ENCODE measurements around the gene PRDM15.
"Not testable (repeated sequence)": the region's sequence is repeated elsewhere in the genome, so short reads cannot be mapped to it uniquely, and the experiment has no call there.

The PRDM15 gene

GRCh38 chr21:41802198-41802584 lies 77.0 kb downstream of the PRDM15 start:
- no peaks in the 10 kb centered on the region for H3K4me1 ChIP-seq (ENCODE audit: control insufficient read depth, low read depth, low read length)
- no peak overlapping the region for H3K27ac ChIP-seq (ENCODE audit: low read length)
- H3K27me3 ChIP-seq (ENCODE audit: control insufficient read depth, insufficient read depth, low read length): no peaks in the 10 kb centered on the region
- no peak overlapping the region for H3K9ac ChIP-seq (ENCODE audit: low read length)
- peaks cover 10% of the 10 kb centered on the region for H3K36me3 ChIP-seq (ENCODE audit: control insufficient read depth, low read depth, low read length)
- no peaks in the 10 kb centered on the region for H3K9me3 ChIP-seq (ENCODE audit: control insufficient read depth, low read depth, low read length)
- H3K4me3 ChIP-seq (ENCODE audit: low read length): no peak overlapping the region

- no peak overlapping the region for H3K4me3 ChIP-seq (ENCODE audit: low read length)
- H3K9me3 ChIP-seq (ENCODE audit: control insufficient read depth, low read depth, low read length): no peaks in the 10 kb centered on the region
- no peaks in the 10 kb centered on the region for H3K27me3 ChIP-seq (ENCODE audit: control insufficient read depth, insufficient read depth, low read length)
- no peak overlapping the region for H3K9ac ChIP-seq (ENCODE audit: low read length)
- H3K4me1 ChIP-seq (ENCODE audit: control insufficient read depth, low read depth, low read length): no peaks in the 10 kb centered on the region
- H3K36me3 ChIP-seq (ENCODE audit: control insufficient read depth, low read depth, low read length): peaks cover 10% of the 10 kb centered on the region
- no peak overlapping the region for H3K27ac ChIP-seq (ENCODE audit: low read length)
Measured at GRCh38 chr21:41801321-41802197, 77.6 kb downstream of the PRDM15 start.

- Histone ChIP-seq H3K27ac (ENCODE audit: low read length) (no peak overlapping the region), H3K4me3 (ENCODE audit: low read length) (no peak overlapping the region), H3K4me1 (ENCODE audit: control insufficient read depth, low read depth, low read length) (peaks cover 2% of the 10 kb centered on the region), H3K9me3 (ENCODE audit: control insufficient read depth, low read depth, low read length) (no peaks in the 10 kb centered on the region), H3K36me3 (ENCODE audit: control insufficient read depth, low read depth, low read length) (peaks cover 10% of the 10 kb centered on the region), H3K27me3 (ENCODE audit: control insufficient read depth, insufficient read depth, low read length) (no peaks in the 10 kb centered on the region), H3K9ac (ENCODE audit: low read length) (no peak overlapping the region)
Measured at GRCh38 chr21:41800425-41801320, 78.5 kb downstream of the PRDM15 start.

GRCh38 chr21:41799763-41800162 lies 79.4 kb downstream of the PRDM15 start:
- H3K27ac ChIP-seq (ENCODE audit: low read length): no peak overlapping the region
- peaks cover 4% of the 10 kb centered on the region for H3K4me1 ChIP-seq (ENCODE audit: control insufficient read depth, low read depth, low read length)
- no peak overlapping the region for H3K9ac ChIP-seq (ENCODE audit: low read length)
- no peaks in the 10 kb centered on the region for H3K9me3 ChIP-seq (ENCODE audit: control insufficient read depth, low read depth, low read length)
- no peaks in the 10 kb centered on the region for H3K27me3 ChIP-seq (ENCODE audit: control insufficient read depth, insufficient read depth, low read length)
- H3K36me3 ChIP-seq (ENCODE audit: control insufficient read depth, low read depth, low read length): peaks cover 10% of the 10 kb centered on the region
- H3K4me3 ChIP-seq (ENCODE audit: low read length): no peak overlapping the region

GRCh38 chr21:41798326-41798725 lies 80.8 kb downstream of the PRDM15 start:
- Histone ChIP-seq H3K4me3 (ENCODE audit: low read length) (no peak overlapping the region), H3K27ac (ENCODE audit: low read length) (no peak overlapping the region), H3K9me3 (ENCODE audit: control insufficient read depth, low read depth, low read length) (no peaks in the 10 kb centered on the region), H3K9ac (ENCODE audit: low read length) (no peak overlapping the region), H3K36me3 (ENCODE audit: control insufficient read depth, low read depth, low read length) (peaks cover 10% of the 10 kb centered on the region), H3K27me3 (ENCODE audit: control insufficient read depth, insufficient read depth, low read length) (no peaks in the 10 kb centered on the region), H3K4me1 (ENCODE audit: control insufficient read depth, low read depth, low read length) (peaks cover 4% of the 10 kb centered on the region)

- Histone ChIP-seq H3K4me1 (ENCODE audit: control insufficient read depth, low read depth, low read length) (peaks cover 4% of the 10 kb centered on the region), H3K4me3 (ENCODE audit: low read length) (no peak overlapping the region), H3K27ac (ENCODE audit: low read length) (no peak overlapping the region), H3K9ac (ENCODE audit: low read length) (no peak overlapping the region), H3K9me3 (ENCODE audit: control insufficient read depth, low read depth, low read length) (peaks cover 3% of the 10 kb centered on the region), H3K36me3 (ENCODE audit: control insufficient read depth, low read depth, low read length) (peaks cover 10% of the 10 kb centered on the region), H3K27me3 (ENCODE audit: control insufficient read depth, insufficient read depth, low read length) (no peaks in the 10 kb centered on the region)
Measured at GRCh38 chr21:41796476-41797080, 82.6 kb downstream of the PRDM15 start.

GRCh38 chr21:41795726-41796125 lies 83.4 kb downstream of the PRDM15 start:
- Histone ChIP-seq H3K4me3 (ENCODE audit: low read length) (no peak overlapping the region), H3K27me3 (ENCODE audit: control insufficient read depth, insufficient read depth, low read length) (no peaks in the 10 kb centered on the region), H3K9ac (ENCODE audit: low read length) (no peak overlapping the region), H3K9me3 (ENCODE audit: control insufficient read depth, low read depth, low read length) (peaks cover 3% of the 10 kb centered on the region), H3K4me1 (ENCODE audit: control insufficient read depth, low read depth, low read length) (peaks cover 4% of the 10 kb centered on the region), H3K36me3 (ENCODE audit: control insufficient read depth, low read depth, low read length) (peaks cover 3% of the 10 kb centered on the region), H3K27ac (ENCODE audit: low read length) (no peak overlapping the region)

- Histone ChIP-seq H3K4me3 (ENCODE audit: low read length) (no peak overlapping the region), H3K9ac (ENCODE audit: low read length) (no peak overlapping the region), H3K36me3 (ENCODE audit: control insufficient read depth, low read depth, low read length) (no peaks in the 10 kb centered on the region), H3K27ac (ENCODE audit: low read length) (no peak overlapping the region), H3K27me3 (ENCODE audit: control insufficient read depth, insufficient read depth, low read length) (no peaks in the 10 kb centered on the region), H3K4me1 (ENCODE audit: control insufficient read depth, low read depth, low read length) (peaks cover 4% of the 10 kb centered on the region), H3K9me3 (ENCODE audit: control insufficient read depth, low read depth, low read length) (peaks cover 3% of the 10 kb centered on the region)
Measured at GRCh38 chr21:41794600-41794999, 84.5 kb downstream of the PRDM15 start.

- Histone ChIP-seq H3K9ac (ENCODE audit: low read length) (no peak overlapping the region), H3K27ac (ENCODE audit: low read length) (no peak overlapping the region), H3K27me3 (ENCODE audit: control insufficient read depth, insufficient read depth, low read length) (no peaks in the 10 kb centered on the region), H3K9me3 (ENCODE audit: control insufficient read depth, low read depth, low read length) (peaks cover 3% of the 10 kb centered on the region), H3K4me3 (ENCODE audit: low read length) (no peak overlapping the region), H3K4me1 (ENCODE audit: control insufficient read depth, low read depth, low read length) (peaks cover 4% of the 10 kb centered on the region), H3K36me3 (ENCODE audit: control insufficient read depth, low read depth, low read length) (no peaks in the 10 kb centered on the region)
Measured at GRCh38 chr21:41792711-41793110, 86.4 kb downstream of the PRDM15 start.

- Histone ChIP-seq H3K27me3 (ENCODE audit: control insufficient read depth, insufficient read depth, low read length) (no peaks in the 10 kb centered on the region), H3K27ac (ENCODE audit: low read length) (no peak overlapping the region), H3K9me3 (ENCODE audit: control insufficient read depth, low read depth, low read length) (no peaks in the 10 kb centered on the region), H3K36me3 (ENCODE audit: control insufficient read depth, low read depth, low read length) (no peaks in the 10 kb centered on the region), H3K4me3 (ENCODE audit: low read length) (no peak overlapping the region), H3K4me1 (ENCODE audit: control insufficient read depth, low read depth, low read length) (no peaks in the 10 kb centered on the region), H3K9ac (ENCODE audit: low read length) (no peak overlapping the region)
Measured at GRCh38 chr21:41786509-41786987, 92.6 kb downstream of the PRDM15 start.

GRCh38 chr21:41785262-41785661 lies 93.9 kb downstream of the PRDM15 start:
- H3K27me3 ChIP-seq (ENCODE audit: control insufficient read depth, insufficient read depth, low read length); H3K9me3 ChIP-seq (ENCODE audit: control insufficient read depth, low read depth, low read length); H3K27ac ChIP-seq (ENCODE audit: low read length); H3K9ac ChIP-seq (ENCODE audit: low read length); H3K4me1 ChIP-seq (ENCODE audit: control insufficient read depth, low read depth, low read length); H3K36me3 ChIP-seq (ENCODE audit: control insufficient read depth, low read depth, low read length); H3K4me3 ChIP-seq (ENCODE audit: low read length): not testable (repeated sequence)
